ENCODE results near the gene TTLL1.

The TTLL1 gene

DNA sequence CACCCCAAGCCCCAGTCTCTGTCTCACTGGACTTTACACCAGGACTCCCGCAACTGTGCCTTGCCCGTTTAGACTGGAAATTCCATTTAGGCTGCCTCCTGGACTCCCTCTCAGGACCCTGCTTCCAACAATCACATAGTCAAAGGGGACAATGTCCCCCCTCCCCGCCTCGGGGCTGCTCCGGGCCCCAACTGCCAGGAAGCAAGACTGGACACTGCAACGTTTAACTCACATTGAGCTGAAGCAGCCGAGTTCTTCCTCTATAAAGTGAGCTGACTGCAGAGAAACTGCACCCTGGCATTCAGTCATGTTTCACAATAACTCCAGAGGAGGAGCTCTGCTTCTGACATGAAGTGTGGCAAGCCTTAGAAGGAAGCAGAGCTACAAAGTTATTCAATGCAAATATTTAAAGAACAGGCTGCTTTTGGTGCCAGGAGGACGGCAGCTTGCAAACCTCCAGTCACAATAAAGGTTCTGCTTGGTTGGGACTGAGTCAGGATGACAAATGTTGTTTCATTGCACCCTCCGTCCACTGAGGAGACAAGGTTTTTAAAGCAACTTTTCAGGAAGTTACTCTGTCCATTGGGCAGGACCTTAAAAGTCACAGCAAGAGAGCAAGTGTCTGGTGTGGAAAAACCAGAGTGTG is 94.2 kb downstream of the TTLL1 start:
- no peak overlapping the region for H3K4me3 ChIP-seq (ENCODE audit: low read depth, low read length)

DNA sequence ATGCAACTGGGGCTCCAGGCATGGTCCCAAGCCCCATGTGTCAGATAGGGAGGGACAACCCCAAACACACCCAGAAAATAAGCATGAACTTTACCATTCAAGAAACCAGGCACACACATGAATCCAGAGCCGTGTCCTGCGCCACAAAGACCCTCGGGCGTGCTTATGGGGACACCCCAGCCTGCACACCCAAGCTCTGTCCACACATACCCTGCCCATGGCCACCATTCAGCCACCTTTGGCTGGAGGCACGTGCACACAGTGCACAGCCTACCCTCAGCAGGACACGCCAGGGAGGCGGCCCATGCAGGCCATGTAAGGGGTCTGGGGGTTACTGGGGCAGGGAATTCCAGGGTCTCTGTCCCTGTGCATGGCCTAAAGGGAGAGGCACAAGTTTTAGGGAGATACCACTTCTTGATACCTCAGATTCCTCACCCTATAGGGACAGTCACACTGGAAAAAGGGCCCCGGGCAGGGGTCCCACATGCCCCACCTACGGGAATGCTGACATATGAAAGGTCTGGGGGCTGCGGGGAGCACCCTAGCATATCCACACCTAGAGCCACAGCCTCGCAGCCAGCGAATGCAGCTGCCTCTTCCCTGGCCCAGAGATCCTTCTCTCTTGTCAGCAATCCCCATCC is 94.8 kb downstream of the TTLL1 start:
- no peak overlapping the region for H3K4me3 ChIP-seq (ENCODE audit: low read depth, low read length)

DNA sequence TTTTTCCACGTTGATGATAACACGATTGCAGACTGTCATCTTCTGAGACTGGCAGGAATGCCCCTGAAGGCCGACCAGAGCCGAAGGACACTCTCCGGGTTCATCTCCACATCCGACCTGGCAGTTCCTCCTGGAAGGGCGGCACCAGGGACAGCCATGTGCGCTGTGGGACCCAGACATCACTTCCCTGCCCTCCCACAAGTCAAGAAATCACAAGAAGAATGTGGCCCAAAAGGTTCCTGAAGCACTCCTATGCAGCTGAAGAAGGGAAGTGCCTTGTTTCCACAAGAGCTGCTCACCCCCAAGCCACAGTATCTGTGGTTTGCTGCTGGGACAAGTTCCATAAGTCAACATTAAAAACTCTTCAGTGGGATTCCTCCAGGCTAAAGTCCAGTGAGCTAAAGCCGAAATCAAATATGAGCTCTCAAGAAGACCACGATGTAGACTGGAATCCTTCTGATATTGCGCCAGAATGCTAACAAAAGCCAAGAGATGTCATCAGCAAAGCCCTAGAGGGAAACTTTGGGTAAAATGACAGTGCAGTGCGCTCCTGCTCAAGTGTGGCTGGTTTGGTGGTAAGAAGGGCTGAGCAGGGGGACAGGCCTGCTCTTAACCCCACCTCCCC is 95.4 kb downstream of the TTLL1 start:
- no peak overlapping the region for H3K4me3 ChIP-seq (ENCODE audit: low read depth, low read length)

DNA sequence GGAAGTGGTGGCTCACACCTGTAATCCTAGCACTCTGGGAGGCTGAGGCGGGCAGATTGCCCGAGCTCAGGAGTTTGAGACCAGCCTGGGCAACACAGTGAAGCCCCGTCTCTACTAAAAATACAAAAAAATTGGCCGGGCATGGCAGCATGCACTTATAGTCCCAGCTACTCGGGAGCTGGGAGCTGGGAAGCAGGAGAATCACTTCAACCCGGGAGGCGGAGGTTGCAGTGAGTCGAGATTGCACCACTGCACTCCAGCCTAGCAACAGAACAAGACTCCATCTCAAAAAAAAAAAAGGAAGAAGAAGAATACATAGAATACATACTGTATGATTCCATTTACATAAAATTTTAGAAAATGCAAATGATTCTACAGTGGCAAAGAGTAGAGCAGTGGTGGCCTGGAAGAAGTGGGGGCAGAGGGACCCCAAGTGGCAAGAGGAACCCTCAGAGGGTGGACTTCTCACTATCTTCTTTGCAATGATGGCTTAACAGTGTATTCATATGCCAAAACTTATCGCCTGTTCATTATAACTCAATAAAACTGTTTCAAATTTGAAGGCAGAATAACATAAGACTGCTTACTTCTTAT is 96.2 kb downstream of the TTLL1 start:
- no peak overlapping the region for H3K4me3 ChIP-seq (ENCODE audit: low read depth, low read length)

DNA sequence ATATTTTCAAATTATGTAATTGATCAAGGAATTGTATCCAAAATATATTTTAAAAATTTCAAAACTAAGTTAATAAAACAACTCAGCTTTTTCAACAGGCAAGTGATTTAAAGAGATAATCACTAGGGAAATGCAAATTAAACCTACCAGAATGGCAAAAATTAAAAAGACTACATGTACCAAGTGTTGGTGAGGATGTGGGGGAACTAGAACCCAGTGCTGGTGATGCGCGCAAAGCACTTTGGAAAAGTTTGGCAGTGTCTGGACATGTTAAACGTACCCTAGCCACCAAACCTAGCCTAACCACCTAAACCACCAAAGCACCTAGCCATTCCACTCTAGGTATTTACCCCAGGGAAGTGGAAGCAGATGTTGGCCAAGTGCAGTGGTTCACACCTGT is 97.1 kb downstream of the TTLL1 start:
- H3K4me3 ChIP-seq (ENCODE audit: low read depth, low read length): no peak overlapping the region

DNA sequence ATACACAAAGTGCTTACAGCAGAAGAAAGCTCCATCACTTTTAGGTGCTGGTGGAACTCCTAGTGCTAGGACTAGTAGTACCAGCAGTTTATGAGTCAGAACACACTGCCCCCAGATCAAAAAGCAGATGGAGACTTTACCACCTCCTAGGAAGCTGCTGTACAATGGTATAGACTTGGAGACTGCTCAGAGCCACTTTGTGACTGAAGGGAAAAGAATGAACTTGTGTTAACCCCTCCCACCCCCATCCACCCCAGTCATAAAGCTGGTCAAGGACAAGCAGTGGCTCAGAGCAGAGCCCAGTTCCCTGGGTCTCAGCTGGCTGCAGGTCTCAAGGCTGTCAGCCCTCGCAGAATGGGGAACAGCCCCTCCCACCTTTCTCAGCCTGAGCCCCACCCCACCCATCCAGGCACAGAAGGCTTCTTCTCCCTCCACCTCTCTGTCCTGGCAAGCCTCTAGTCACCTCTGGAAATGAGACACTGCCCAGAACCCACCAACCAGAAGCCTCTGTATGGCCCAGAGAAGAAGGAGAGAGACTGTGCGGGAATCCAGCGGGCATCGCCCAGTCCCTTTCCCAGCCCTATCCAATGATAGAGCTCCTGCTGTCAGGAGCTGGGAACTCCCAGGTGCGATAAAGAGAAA is 98.1 kb downstream of the TTLL1 start:
- H3K4me3 ChIP-seq (ENCODE audit: low read depth, low read length): no peak overlapping the region

DNA sequence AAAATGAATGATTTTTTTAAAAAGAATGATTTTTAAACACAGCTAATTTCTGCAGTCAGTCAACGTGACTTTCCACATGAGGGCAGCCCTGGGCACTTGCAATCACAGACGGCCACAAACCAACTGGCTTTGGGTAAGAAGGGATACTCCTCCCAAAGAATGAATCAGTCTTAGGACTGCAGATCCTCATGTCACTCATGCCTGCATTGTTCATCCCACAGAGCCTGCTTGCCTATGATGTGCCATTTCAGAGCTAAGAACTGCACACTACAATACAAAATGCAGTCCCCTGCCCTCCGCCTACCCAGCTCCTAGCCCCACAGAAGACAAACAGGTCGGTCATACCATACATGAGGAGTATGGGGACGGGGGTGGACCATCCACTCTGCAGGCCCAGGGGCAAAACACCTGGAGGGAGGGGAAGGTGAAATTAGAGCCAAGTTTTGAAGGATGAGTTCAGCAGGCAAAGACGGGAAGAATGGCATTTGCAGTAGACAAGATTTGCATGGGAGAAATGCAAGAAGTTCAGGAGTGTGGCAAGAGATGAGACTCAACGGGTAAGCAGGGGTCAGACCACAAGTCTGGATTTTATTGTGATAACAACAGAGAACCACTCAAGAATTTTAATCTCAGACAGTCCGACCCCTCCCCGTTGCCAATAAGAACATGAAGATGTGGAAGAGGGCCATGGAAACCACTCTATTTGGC is 98.9 kb downstream of the TTLL1 start:
- H3K4me3 ChIP-seq (ENCODE audit: low read depth, low read length): no peak overlapping the region

All from iPS-11a (cell line).